Neural progenitor cell (in vitro differentiated cells): ENCODE data around the gene SIAH3. TPM values are rescaled to one million over a fixed set of nuclear protein-coding genes. Genes with fewer than 3 reads are reported as not detected.

Source experiments
- DNase-seq: peaks from one replicate; pipeline ENCODE4 v3.0.0-alpha.2; 2016; ENCODE audit warnings: low spot score
- H2AFZ ChIP-seq: fragments of 200-600 bp; sonication (generic); replicated peaks from 2 replicates; pipeline ENCODE4 v1.6.1; 2016; ENCODE audit warnings: antibody characterized with exemption
- H3F3A ChIP-seq: fragments of 200-600 bp; sonication (generic); 2 replicates; pipeline ENCODE4 v1.6.1; 2016; ENCODE audit warnings: antibody characterized with exemption, low read depth
- H3K27ac ChIP-seq: fragments of 200-600 bp; sonication (generic); 2 replicates; pipeline ENCODE4 v1.5.1; 2016; ENCODE audit warnings: mild to moderate bottlenecking
- H3K27me3 ChIP-seq: fragments of 200-600 bp; sonication (generic); 2 replicates; pipeline ENCODE4 v1.6.1; 2016; ENCODE audit warnings: mild to moderate bottlenecking, moderate library complexity
- H3K36me3 ChIP-seq: fragments of 200-600 bp; sonication (generic); 2 replicates; pipeline ENCODE4 v1.5.1; 2016
- H3K4me1 ChIP-seq: fragments of 200-600 bp; sonication (generic); 2 replicates; pipeline ENCODE4 v1.6.1; 2016; ENCODE audit warnings: mixed run types
- H3K4me2 ChIP-seq: fragments of 200-600 bp; sonication (generic); 2 replicates; pipeline ENCODE4 v1.6.1; 2016
- H3K4me3 ChIP-seq: fragments of 200-600 bp; sonication (generic); 2 replicates; pipeline ENCODE4 v1.5.1; 2016
- H3K79me2 ChIP-seq: fragments of 200-600 bp; sonication (generic); 2 replicates; pipeline ENCODE4 v1.6.1; 2016; ENCODE audit warnings: low read depth
- H3K9ac ChIP-seq: fragments of 200-600 bp; sonication (generic); 2 replicates; pipeline ENCODE4 v1.6.1; 2016
- H3K9me3 ChIP-seq: fragments of 200-600 bp; sonication (generic); 2 replicates; pipeline ENCODE4 v1.5.1; 2016; ENCODE audit warnings: low read depth
- H4K20me1 ChIP-seq: fragments of 200-600 bp; sonication (generic); 2 replicates; pipeline ENCODE4 v1.6.1; 2016; ENCODE audit warnings: low read depth
- H3K27ac Mint-ChIP-seq: 3 replicates; pipeline ENCODE4 v1.8.0; 2021; ENCODE audit warnings: mixed read lengths
- H3K27me3 Mint-ChIP-seq: 2 replicates; pipeline ENCODE4 v1.8.0; 2022; ENCODE audit warnings: low read depth, mild to moderate bottlenecking, inconsistent platforms, moderate library complexity, mixed read lengths; ENCODE audit not compliant: insufficient read depth
- H3K36me3 Mint-ChIP-seq: 3 replicates; pipeline ENCODE4 v1.8.0; 2021; ENCODE audit warnings: mixed read lengths
- H3K4me1 Mint-ChIP-seq: 3 replicates; pipeline ENCODE4 v1.8.0; 2021; ENCODE audit warnings: mixed read lengths
- H3K4me3 Mint-ChIP-seq: 3 replicates; pipeline ENCODE4 v1.8.0; 2021; ENCODE audit warnings: mild to moderate bottlenecking, moderate library complexity, mixed read lengths
- H3K9me3 Mint-ChIP-seq: 3 replicates; pipeline ENCODE4 v1.8.0; 2020; ENCODE audit warnings: mixed read lengths
- CTCF ChIP-seq: fragments of 200-600 bp; sonication (generic); IDR thresholded peaks from 2 replicates; pipeline ENCODE4 v1.5.1; 2017; ENCODE audit warnings: antibody characterized with exemption, mild to moderate bottlenecking
- EZH2 ChIP-seq: fragments of 200-600 bp; sonication (generic); IDR thresholded peaks from 2 replicates; pipeline ENCODE4 v1.6.1; 2017; ENCODE audit warnings: antibody characterized with exemption, mild to moderate bottlenecking, moderate library complexity
- EZH2phosphoT487 ChIP-seq: fragments of 200-600 bp; sonication (generic); IDR thresholded peaks from 2 replicates; pipeline ENCODE4 v1.6.1; 2017; ENCODE audit warnings: antibody characterized with exemption
- total RNA-seq: library from RNA; depleted of rRNA; stranded (reverse); fragments of >200 nt; gene quantifications from 2 replicates; pipeline ENCODE4 v1.2.3, GENCODE V29; 2015; ENCODE audit warnings: low replicate concordance

The SIAH3 gene
- total RNA-seq, 1 donor from 2014 or later = not detected

- Histone ChIP-seq H3K4me1 (peaks cover 22% of the 10 kb centered on the region), H3K9me3 (no peaks in the 10 kb centered on the region), H3F3A (no peaks in the 10 kb centered on the region), H3K27me3 (no peaks in the 10 kb centered on the region), H3K4me3 (no peak overlapping the region), H4K20me1 (no peaks in the 10 kb centered on the region), H3K4me2 (no peak overlapping the region), H3K79me2 (no peaks in the 10 kb centered on the region), H2AFZ (no peak overlapping the region), H3K27ac (no peak overlapping the region), H3K36me3 (no peaks in the 10 kb centered on the region), H3K9ac (no peak overlapping the region)
- no peak overlapping the region for H3K27ac Mint-ChIP-seq
- peaks cover 64% of the 10 kb centered on the region for H3K4me1 Mint-ChIP-seq
- DNase-seq = no peak
- H3K4me3 Mint-ChIP-seq = no peak overlapping the region
- H3K36me3 Mint-ChIP-seq = peaks cover 3% of the 10 kb centered on the region
- H3K9me3 Mint-ChIP-seq = peaks cover under 1% of the 10 kb centered on the region
- TF ChIP-seq EZH2 (no peak), CTCF (no peak), EZH2phosphoT487 (no peak)
- H3K27me3 Mint-ChIP-seq = peaks cover 13% of the 10 kb centered on the region
Measured at GRCh38 chr13:45778882-45779281, 72.7 kb downstream of the SIAH3 start.

- Histone ChIP-seq H3K27ac (no peak overlapping the region), H3K4me3 (no peak overlapping the region), H4K20me1 (no peaks in the 10 kb centered on the region), H3K9ac (no peak overlapping the region), H3K9me3 (no peaks in the 10 kb centered on the region), H3K36me3 (no peaks in the 10 kb centered on the region), H3K27me3 (no peaks in the 10 kb centered on the region), H3K4me2 (peak overlapping the region; percentile 16), H3F3A (no peaks in the 10 kb centered on the region), H3K79me2 (no peaks in the 10 kb centered on the region), H2AFZ (peak overlapping the region; percentile 51), H3K4me1 (peaks cover 22% of the 10 kb centered on the region)
- DNase-seq = no peak
- peaks cover 16% of the 10 kb centered on the region for H3K27me3 Mint-ChIP-seq
- TF ChIP-seq CTCF (no peak), EZH2phosphoT487 (no peak), EZH2 (no peak)
- H3K9me3 Mint-ChIP-seq = no peaks in the 10 kb centered on the region
- H3K27ac Mint-ChIP-seq = peak overlapping the region; percentile 72
- no peaks in the 10 kb centered on the region for H3K36me3 Mint-ChIP-seq
- peak overlapping the region; percentile 62 for H3K4me3 Mint-ChIP-seq
- peaks cover 53% of the 10 kb centered on the region for H3K4me1 Mint-ChIP-seq
Measured at GRCh38 chr13:45776748-45777147, 74.8 kb downstream of the SIAH3 start.

GRCh38 chr13:45775401-45775963, 76.1 kb downstream of the SIAH3 start:
- no peak for DNase-seq
- no peak overlapping the region for H3K9ac ChIP-seq
- peaks cover 7% of the 10 kb centered on the region for H3K9me3 Mint-ChIP-seq
- H3K4me1 Mint-ChIP-seq = peaks cover 55% of the 10 kb centered on the region
- peaks cover 2% of the 10 kb centered on the region for H3K36me3 Mint-ChIP-seq
- no peak overlapping the region for H2AFZ ChIP-seq
- no peaks in the 10 kb centered on the region for H3K79me2 ChIP-seq
- no peak overlapping the region for H3K4me3 ChIP-seq
- no peak for TF ChIP-seq CTCF
- TF ChIP-seq EZH2phosphoT487 = no peak
- no peak for TF ChIP-seq EZH2
- no peak overlapping the region for H3K27ac ChIP-seq
- no peaks in the 10 kb centered on the region for H3K36me3 ChIP-seq
- H4K20me1 ChIP-seq = no peaks in the 10 kb centered on the region
- H3K9me3 ChIP-seq = no peaks in the 10 kb centered on the region
- no peaks in the 10 kb centered on the region for H3K27me3 ChIP-seq
- H3K4me3 Mint-ChIP-seq = no peak overlapping the region
- H3K4me2 ChIP-seq = peak overlapping the region; percentile 1
- peak overlapping the region; percentile 86 for H3K27ac Mint-ChIP-seq
- H3K4me1 ChIP-seq = peaks cover 24% of the 10 kb centered on the region
- H3K27me3 Mint-ChIP-seq = peaks cover 18% of the 10 kb centered on the region
- no peaks in the 10 kb centered on the region for H3F3A ChIP-seq
